ENCODE results near the gene NEURL3.
A peak's percentile ranks its signal among the peaks of the same experiment; 100 is the strongest.

NEURL3 gene

DNA sequence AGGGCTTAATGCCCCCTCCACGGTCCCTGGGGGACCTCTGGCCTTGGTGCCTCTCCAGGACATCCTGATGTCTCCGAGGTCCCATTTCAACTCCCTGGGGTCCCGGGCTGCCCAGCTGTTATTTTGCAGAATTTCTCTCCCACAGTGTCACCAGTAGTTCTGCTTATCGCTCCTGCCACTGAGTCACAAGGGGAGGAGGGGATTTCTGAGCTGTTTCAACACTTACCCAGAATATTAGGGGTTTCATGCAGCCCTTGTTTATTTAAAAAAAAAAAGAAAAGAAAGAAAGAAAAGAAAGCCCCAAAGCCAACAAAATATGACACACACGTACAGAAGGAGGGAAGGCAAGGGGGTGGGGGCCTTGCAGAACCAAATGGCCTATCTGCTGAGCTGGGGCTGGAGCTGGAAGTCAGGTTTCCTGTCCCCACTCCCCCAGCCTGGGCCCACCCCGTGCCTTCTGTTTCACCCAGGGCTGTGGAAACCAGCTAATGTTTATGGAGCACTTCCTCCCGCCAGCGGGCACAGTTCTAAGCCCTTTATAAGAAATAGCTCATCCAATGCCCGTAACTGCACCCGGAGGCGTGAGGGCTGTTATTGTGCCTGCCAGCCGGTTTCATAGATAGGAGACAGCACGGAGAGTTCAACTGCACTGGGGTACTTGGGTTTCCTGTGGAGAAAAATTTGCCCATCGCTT lies 23.0 kb upstream of the NEURL3 start:
- peak in 2 of 4 experiments; percentile 59 to 79 for DNase-seq (ENCODE audit: low read depth in 4 of 4, low spot score in 1 of 4)

DNA sequence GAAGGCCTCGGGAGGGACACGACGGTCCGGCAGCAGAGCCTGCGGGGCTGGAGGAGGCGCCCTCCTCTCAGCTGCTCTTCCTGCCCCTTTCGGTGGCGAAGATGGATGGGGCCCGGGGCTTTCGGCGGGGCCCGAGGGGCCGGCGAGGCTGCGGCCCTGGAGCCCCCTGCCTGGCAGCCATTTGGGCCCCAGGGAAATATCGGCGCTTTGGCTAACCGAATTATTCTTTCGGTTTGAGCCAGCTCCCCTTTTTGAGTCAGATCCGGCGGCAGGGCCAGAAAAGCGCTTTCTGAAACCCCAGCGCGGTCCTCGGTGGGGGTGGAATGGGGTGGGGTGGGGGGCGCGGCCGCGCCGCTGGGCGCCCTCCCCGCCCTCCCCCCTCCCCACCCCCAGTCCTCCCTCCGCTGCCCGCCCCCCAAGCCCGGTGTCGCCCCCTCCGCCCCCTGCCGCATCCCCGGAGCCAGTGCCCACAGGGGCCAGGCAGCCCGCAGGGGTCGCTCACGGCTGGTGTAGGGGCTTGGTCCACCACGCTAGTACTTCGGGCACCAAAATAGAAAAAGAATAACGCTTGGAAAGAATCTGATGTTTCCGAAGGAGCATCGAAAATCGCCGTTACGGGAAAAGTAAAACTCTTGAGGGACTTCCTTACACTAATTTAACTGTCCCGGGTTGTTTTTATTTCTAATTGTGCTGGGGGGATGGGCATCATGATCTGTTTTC lies 22.3 kb upstream of the NEURL3 start:
- DNase-seq (ENCODE audit: low read depth in 4 of 4, low spot score in 1 of 4) = peak in 2 of 4 experiments; percentile 58 to 63

DNA sequence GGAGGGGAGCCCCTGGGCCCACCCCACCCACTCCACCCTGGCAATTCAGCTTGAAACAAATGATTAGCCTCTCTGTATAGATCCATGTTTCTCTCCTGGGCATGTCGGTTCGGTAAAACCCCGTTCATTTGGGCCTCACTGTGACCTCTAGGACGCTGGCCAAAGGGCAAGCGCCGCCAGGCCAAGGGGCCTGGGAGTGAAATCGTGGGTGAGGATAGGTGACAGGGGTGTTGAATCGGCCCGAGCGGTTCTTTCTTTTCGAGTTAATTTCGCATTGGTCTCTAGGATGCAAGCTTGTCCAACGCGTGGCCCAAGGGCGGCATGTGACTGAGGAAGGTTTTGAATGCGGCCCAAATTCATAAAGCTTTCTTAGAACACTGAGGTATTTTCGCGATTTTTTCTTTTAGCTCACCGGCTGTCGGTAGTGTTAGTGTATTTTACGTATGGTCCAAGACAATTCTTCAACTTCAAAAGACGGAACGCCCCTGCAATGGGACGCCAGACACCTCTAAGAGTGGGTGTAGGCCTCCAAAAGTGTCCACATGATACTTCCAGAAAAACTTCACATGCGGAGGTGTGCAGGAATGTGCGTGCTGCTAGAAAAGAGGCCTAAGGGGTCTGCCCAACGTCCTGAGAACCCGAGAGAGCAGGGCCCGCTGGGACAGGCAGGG lies 21.6 kb upstream of the NEURL3 start:
- no peak for DNase-seq (ENCODE audit: low read depth in 4 of 4, low spot score in 1 of 4)

DNA sequence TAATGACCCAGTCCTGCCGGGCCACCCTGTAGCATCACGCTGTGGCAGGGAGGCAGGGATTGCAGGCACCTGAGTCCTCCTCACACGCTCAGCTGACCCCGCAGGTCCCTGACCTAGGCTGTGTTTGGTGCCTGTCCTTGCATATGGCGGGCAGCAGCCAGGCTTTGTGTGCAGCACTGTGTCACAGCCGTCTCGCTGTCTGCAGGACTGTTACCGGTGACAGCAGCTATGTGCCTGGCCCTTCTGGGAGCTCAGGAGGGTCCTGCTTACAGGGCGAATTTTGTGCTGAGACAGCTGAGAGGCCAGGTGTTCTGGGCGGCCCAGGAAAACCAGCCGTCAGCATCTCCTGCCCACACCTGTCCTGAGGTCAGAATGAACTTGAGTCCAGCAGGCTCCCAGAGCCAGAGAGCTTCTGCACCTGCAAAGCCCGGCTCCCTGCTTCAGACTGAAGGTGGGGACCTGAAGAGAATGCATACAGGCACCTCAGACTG lies 21.0 kb upstream of the NEURL3 start:
- no peak for DNase-seq (ENCODE audit: low read depth in 4 of 4, low spot score in 1 of 4)

DNA sequence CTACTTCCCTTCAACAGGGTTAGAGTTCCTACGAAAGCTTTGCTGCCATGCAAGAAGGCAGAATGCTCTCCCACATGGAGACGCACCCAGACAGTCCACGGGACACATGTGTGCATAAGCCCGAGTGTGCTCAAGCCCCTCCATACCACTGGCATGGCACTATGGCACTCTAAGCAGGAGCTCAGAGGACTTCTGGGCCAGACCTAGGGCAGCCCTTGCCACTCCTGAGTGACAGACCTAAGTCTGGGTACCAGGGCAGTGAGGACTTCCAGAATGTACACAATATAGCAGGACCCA lies 20.0 kb upstream of the NEURL3 start:
- DNase-seq (ENCODE audit: low read depth in 4 of 4, low spot score in 1 of 4) = no peak

DNA sequence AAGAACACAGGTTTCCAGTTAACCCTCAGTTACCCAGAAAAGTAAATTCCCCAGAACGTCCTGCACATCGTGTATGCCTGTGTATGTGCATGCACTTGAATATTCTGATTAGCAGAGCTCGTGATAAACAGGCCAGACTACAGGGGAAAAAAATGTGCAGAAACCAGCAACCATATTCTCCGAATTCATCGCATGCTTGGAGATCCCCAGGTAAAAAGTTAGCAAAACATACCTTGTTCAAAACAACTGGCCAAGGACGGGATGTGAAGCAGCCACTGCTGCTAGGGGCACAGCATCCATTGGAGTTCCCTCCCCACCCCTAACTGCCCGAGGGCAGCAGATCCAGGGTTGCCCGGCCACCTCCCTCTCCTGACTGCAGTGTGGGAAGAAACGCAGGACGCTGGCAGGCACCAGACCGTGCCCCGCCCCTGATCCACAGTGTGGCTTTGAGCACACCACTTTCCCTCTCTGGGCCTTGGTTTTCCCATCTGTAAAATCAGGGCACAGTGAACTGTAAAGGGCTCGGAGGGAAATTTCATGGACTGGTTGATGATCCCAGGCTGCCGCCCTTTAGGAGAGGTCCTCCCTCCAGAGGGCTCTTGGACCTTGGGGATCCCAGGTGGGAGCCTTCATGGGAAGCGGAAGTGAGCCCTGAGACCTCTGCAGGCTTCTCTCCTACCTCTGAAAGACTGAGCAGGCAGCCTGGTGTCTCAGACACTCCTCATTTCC lies 19.5 kb upstream of the NEURL3 start:
- no peak for DNase-seq (ENCODE audit: low read depth in 4 of 4, low spot score in 1 of 4)

DNA sequence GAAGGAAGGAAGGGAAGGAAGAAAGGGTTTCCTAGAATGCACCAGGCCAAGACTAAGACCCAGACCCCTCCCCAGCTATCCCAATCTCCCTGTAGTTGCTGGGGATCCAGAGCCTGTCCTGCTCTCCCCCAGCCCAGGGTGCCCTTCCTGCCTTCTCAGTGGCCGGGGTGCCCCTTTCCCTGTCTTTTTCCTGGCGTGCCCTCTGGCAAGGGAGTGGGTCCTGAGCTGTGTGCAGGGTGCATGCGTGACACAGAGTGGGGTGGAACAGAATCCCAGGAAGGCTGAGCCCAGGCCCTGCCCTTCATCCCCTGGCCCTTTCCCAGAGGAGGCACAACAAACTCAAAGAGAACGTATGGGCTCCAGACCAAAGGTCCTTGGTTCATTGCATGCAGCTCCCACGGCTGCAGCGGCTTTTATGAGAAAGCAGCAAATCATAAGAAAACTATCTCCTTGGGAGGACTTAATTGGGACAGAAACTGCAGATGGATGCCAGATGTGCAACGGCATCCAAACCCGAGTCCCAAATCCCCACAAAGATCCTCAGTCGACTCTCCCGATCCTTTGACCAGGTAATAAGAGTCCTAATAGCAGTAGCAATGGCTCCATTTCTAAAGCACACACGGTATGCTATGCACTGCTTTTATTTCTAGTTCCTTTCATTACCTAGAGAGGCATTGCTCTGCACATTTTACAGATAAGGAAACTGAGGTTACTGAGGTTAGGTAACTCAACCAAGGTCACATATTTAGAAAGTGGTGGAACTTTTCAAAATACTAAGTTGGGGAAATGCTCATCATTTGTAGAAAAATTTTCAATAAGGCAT lies 18.7 kb upstream of the NEURL3 start:
- DNase-seq (ENCODE audit: low read depth in 4 of 4, low spot score in 1 of 4) = no peak

DNA sequence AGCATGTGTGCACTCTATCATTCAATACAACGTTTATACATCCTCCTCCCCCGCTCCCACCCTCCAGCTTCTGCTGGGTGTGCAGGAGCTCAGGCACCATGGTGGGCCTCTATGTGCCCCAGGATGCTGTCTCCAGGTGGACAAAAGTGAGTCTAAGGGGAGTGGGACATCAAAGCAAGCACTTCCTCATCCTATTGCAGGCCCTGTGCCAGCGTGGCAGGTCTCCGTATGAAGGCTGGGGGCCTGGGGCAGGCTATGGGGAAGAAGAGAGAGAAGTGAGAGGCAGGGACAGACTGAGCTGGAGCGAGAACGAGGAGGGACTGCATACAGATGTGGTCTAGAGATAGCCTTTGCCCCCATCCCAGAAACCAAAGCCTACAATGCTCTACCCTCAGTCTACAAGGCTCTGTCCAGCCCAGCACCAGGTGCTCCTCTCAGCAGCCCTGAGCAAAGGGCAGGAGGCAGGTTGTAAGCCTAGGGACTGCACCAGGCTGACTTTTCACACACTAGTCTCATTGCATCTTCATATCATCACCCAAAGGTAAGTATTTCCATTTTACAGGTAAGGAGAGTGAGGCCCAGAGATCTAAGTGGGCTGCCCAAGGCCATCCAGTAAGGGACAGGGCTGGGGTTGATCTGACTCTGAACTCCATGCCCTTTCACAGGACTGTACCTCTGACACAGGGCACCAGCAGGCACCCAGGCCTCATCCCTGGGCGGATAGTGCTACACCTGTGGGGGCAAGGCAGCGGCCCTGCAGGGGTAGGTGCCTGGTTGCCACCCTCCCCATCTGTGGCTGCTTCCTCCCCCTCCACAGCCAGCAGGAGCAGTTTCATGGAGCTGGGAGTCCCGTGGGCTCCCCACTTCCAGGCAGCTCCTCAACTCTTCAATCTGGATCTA lies 17.4 kb upstream of the NEURL3 start:
- no peak for DNase-seq (ENCODE audit: low read depth in 4 of 4, low spot score in 1 of 4)

DNA sequence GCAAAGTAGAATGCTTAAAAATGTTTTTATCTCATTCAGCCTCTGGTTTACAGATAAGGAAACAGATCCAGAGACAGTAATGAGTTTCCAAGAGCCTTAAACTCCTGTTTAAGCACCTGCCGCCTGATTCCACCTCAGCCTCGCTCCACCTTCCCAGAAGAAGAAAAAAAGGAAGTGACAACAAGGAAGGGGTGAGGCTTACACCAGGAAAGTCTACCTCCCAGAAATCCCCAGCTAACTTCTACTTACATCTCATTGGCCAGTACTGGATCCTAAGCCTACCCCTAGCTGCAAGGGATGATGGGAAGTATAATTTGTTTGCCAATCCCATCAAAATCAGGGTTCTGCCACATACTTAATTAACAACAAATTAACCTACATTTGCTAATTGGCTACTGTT lies 16.1 kb upstream of the NEURL3 start:
- no peak for DNase-seq (ENCODE audit: low read depth in 4 of 4, low spot score in 1 of 4)

DNA sequence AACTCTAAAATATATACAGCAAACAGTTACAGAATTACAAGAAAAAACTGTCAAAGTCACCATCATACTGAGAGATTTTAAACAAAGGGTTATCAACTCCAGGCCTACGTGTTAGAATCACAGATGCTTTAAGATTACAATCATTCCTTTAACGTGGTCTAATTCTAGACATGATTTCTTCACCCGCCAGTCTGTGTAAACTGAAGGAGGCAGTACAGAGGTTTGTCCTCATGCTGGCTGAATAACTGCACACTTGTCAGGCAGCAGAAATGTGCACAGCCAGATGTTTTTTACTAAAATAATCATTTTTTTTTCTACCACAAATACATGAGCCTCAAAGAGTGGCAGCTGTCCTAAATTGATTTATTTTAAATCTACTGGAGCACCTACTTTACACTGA lies 15.5 kb upstream of the NEURL3 start:
- no peak for DNase-seq (ENCODE audit: low read depth in 4 of 4, low spot score in 1 of 4)

DNA sequence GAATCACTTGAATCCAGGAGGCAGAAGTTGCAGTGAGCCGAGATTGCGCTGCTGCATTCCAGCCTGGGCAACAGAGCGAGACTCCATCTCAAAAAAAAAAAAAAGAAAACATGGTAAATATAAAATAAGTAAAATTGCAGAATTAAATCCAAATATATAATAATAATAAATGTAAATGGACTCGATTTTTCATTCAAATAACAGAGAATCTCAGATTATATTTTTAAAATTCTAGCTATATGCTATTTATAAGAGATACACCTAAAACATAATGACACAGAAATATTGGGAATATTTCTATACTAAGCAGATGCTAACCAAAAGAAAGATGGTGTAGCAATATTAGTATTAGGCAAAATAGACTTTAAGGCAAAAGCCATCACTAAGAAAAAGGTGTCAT lies 15.1 kb upstream of the NEURL3 start:
- DNase-seq (ENCODE audit: low read depth in 4 of 4, low spot score in 1 of 4) = no peak

DNA sequence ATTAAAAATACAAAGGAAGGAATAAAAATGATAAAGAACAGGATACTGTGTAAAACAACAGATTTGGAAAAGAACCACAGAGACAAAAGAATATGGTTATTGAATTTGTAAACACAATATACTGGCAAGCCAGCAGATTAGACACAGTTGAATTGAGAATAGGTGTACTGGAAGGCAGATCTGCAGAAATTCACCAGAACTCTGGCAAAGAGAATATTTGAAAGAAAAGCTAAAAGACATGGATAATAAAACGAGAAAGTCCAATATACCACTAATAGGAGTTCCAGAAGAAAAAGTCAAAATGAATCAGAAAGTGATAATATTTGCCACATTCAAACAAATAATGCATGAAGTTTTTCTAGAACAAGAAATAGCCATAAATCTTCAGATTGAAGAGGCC lies 11.9 kb upstream of the NEURL3 start:
- no peak for DNase-seq (ENCODE audit: low read depth in 4 of 4, low spot score in 1 of 4)

DNA sequence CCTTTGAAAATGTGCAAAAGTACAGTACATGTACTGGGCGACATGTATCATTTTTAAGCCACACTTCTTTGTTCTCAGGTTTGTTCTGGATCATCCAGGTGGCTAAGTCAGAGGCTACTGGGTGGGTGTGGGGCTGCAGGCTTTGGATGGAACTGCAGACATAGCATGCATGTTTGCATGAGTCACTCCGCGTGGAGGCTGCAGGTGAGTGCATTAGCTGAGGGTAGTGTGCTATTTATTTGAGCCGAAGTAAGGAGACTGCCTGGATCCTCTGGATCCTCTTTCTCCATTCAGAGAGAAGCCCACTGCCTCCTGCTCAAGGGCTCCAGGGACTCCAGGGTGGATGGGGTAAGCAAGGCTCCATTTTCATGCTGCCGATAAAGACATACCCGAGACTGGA lies 9.4 kb upstream of the NEURL3 start:
- DNase-seq (ENCODE audit: low read depth in 4 of 4, low spot score in 1 of 4) = no peak

DNA sequence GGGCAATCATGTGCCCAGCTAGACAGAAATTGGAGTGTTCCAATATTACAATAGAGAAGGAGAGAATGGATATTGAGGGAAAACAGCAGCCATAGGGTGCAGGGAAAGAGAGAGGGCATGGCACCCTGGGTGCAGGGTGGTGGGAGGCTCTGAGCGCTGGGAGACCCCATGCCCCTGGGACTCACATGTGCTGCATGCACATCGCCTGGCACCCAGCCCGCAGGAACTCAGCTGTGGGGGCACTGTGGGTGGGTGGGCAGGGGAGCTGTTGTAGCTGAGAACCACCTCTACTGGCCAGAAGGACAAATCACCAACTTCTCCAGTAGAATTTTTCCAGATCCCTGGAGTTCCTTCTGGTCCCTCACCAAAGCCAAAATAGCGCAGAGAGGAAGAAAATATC lies 7.2 kb upstream of the NEURL3 start:
- DNase-seq (ENCODE audit: low read depth in 4 of 4, low spot score in 1 of 4) = no peak

DNA sequence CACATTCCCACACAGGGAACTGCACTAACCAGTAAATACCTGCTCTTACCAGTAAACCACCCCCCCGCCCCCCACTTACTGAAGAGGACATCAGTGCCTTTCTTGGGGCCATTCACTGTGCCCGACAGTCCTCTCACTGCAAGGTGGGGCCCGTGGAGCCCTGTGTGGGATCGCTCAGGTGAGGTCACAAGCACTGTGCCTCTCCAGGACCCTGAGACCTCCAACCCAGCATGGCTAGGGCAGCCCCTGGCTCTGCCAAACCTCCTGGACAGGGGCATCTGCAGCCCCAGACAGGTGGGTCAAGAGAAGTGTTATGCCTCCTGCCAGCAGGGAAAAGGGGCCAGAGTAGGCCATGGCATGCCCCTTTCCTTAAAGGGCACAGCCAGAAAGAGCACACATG lies 6.7 kb upstream of the NEURL3 start:
- DNase-seq (ENCODE audit: low read depth in 4 of 4, low spot score in 1 of 4) = no peak

DNA sequence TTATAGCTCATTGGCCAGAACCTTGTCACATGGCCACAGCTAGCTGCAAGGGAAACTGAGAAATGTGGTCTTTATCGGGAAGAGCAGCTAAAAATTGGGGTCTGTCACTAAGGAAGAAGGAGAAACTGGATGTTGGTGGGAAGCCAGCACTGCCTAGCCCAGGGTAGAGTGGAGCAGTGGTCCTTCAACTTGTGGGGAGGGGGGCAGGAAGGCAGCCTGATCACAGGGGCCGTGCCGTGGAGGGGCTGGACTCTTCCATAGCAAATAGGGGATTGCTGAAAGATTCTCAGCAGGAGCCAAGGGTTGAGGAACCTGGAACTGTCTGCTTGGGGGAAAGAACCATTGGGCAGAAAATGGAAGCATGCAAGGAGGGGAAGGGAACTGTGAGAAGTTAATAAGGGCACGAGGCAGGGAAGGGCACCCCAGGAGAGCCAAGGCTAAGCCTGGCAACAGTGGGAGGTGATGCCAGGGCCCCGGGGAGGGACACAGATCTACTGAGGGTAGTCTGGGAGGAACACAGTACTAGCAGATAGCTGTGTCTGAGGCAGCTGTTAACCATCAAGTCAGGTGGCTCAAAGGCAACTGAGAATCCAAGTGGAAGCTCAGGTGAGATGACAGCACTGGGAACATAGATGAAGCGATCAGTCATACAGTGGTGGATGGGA lies 5.9 kb upstream of the NEURL3 start:
- no peak for DNase-seq (ENCODE audit: low read depth in 4 of 4, low spot score in 1 of 4)

DNA sequence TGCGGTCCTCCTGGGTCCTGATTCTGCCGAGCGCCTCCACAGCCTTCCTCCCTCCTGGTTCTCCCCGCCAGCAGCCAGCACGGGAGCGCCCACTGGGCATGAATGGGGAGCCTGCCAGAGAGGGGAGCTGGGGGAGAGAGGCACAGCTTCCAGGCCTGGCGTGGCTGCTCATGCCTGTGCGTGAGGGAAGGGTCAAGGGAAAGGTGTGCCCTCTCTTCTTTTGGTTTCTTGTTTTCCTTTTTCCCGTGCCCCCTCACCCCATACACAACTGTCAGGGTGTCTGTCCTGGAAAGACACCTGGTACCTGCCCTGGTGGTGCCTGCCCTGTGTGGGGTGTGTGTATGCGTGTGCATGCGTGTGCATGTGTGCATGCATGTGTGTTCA lies 4.7 kb upstream of the NEURL3 start:
- no peak for DNase-seq (ENCODE audit: low read depth in 4 of 4, low spot score in 1 of 4)

DNA sequence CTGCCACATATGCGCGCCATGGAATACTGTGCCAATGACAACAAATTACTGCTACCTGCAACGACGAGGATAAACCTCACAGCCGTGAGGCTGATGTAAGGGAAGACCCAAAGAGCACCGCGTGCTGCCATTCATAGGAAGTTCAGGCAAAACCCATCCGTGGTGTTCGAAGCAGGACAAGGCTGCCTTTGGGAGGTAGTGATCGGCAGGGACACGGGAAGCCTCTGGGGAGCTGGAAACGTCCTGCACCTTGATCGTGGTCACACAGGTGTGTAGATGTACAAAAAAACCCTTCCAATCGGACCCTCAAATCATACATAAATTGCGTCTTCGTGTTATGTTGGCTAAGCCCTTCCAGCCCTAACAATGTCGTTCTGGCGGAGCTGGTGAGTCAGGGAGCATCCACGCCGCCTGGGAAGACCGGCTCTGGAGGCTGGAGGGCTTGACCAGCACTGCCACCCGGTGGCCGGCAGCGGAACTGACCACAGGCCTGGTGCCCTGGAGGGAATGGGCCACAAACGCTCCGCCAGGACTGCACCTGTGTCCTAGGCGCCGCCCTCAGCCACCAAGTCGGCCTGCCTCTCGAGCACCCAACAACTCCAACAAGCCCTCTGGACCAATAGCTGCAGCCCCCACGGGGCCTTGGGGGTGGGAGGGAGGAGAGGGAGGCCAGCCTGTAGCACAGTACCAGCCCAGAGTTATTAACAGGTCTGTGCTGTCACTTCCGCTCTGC lies 4.1 kb upstream of the NEURL3 start:
- DNase-seq (ENCODE audit: low read depth in 4 of 4, low spot score in 1 of 4) = peak in 3 of 4 experiments; percentile 49 to 62 (median 57)
